Osteoblast (primary cell): Measurements from ENCODE around the gene SOBP. TPM values are rescaled to one million over a fixed set of nuclear protein-coding genes. Genes with fewer than 3 reads are reported as not detected.

ENCODE experiments used
- DNase-seq: peaks from one replicate; pipeline ENCODE4 v3.0.0; 2011; ENCODE audit warnings: low spot score, mixed read lengths; ENCODE audit not compliant: insufficient read length; ENCODE audit errors: missing footprints
- H2AFZ ChIP-seq: 2 replicates; pipeline ENCODE4 v1.6.0; 2011; ENCODE audit warnings: mild to moderate bottlenecking, low read length
- H3K27ac ChIP-seq: 2 replicates; pipeline ENCODE4 v1.5.1; 2011; ENCODE audit warnings: mild to moderate bottlenecking, low read depth, low read length, moderate library complexity
- H3K27me3 ChIP-seq: 2 replicates; pipeline ENCODE4 v1.6.0; 2012; ENCODE audit warnings: mild to moderate bottlenecking, control low read depth, inconsistent platforms, low read length, moderate library complexity; ENCODE audit not compliant: insufficient read depth
- H3K36me3 ChIP-seq: 2 replicates; pipeline ENCODE4 v1.5.1; 2011; ENCODE audit warnings: mild to moderate bottlenecking, low read length, control low read depth, moderate library complexity; ENCODE audit not compliant: insufficient read depth
- H3K4me1 ChIP-seq: 2 replicates; pipeline ENCODE4 v1.5.1; 2011; ENCODE audit warnings: mild to moderate bottlenecking, low read length, control low read depth, moderate library complexity; ENCODE audit not compliant: insufficient read depth
- H3K4me2 ChIP-seq: 2 replicates; pipeline ENCODE4 v1.6.0; 2011; ENCODE audit warnings: mild to moderate bottlenecking, low read length; ENCODE audit not compliant: insufficient read depth
- H3K4me3 ChIP-seq: fragments of 200-600 bp; sonication (generic); 3 replicates; pipeline ENCODE4 v1.5.1; 2012; ENCODE audit warnings: mild to moderate bottlenecking, low read length, inconsistent platforms; ENCODE audit not compliant: insufficient read depth
- H3K79me2 ChIP-seq: 2 replicates; pipeline ENCODE4 v1.6.0; 2012; ENCODE audit warnings: mild to moderate bottlenecking, low read length, control low read depth, inconsistent platforms; ENCODE audit not compliant: insufficient read depth
- H3K9me3 ChIP-seq: 2 replicates; pipeline ENCODE4 v1.5.1; 2011; ENCODE audit warnings: low read depth, low read length, control low read depth
- H4K20me1 ChIP-seq: 2 replicates; pipeline ENCODE4 v1.6.0; 2012; ENCODE audit warnings: mild to moderate bottlenecking, low read length, control low read depth; ENCODE audit not compliant: insufficient read depth
- CTCF ChIP-seq: IDR thresholded peaks from 2 replicates; pipeline ENCODE4 v1.5.1; 2011; ENCODE audit warnings: mild to moderate bottlenecking, low read depth, low read length, moderate library complexity; ENCODE audit errors: extremely low read depth
- total RNA-seq: library from RNA; depleted of rRNA; stranded (reverse); fragments of >200 nt; gene quantifications from 2 replicates; pipeline ENCODE4 v1.2.3, GENCODE V29; 2012

SOBP gene
- total RNA-seq, 1 donor, result 3.6 TPM

GRCh38 chr6:107602321-107603005, 112.5 kb downstream of the SOBP start:
- H3K79me2 ChIP-seq, result no peaks in the 10 kb centered on the region

GRCh38 chr6:107603006-107603370, 113.1 kb downstream of the SOBP start:
- no peaks in the 10 kb centered on the region for H4K20me1 ChIP-seq
- H3K4me2 ChIP-seq, result no peak overlapping the region
- H3K27me3 ChIP-seq, result no peaks in the 10 kb centered on the region

More at GRCh38 chr6:107602321-107603005, 112.5 kb downstream of the SOBP start:
- H3K4me2 ChIP-seq, result no peak overlapping the region
- no peak for DNase-seq
- no peak overlapping the region for H2AFZ ChIP-seq
- H3K36me3 ChIP-seq, result no peaks in the 10 kb centered on the region
- H3K27me3 ChIP-seq, result no peaks in the 10 kb centered on the region
- TF ChIP-seq CTCF, result no peak
- no peak overlapping the region for H3K4me3 ChIP-seq
- H3K4me1 ChIP-seq, result no peaks in the 10 kb centered on the region
- no peak overlapping the region for H3K27ac ChIP-seq
- no peaks in the 10 kb centered on the region for H4K20me1 ChIP-seq
- no peaks in the 10 kb centered on the region for H3K9me3 ChIP-seq

GRCh38 chr6:107604549-107604948, 114.6 kb downstream of the SOBP start:
- Histone ChIP-seq H3K4me3 (no peak overlapping the region), H3K4me2 (no peak overlapping the region), H3K79me2 (no peaks in the 10 kb centered on the region), H2AFZ (no peak overlapping the region), H3K4me1 (no peaks in the 10 kb centered on the region), H3K27me3 (no peaks in the 10 kb centered on the region), H4K20me1 (no peaks in the 10 kb centered on the region), H3K36me3 (no peaks in the 10 kb centered on the region), H3K27ac (no peak overlapping the region), H3K9me3 (no peaks in the 10 kb centered on the region)
- DNase-seq, result no peak
- no peak for TF ChIP-seq CTCF

More at GRCh38 chr6:107603006-107603370, 113.1 kb downstream of the SOBP start:
- Histone ChIP-seq H3K36me3 (no peaks in the 10 kb centered on the region), H3K79me2 (no peaks in the 10 kb centered on the region), H3K9me3 (no peaks in the 10 kb centered on the region), H3K27ac (no peak overlapping the region), H3K4me1 (no peaks in the 10 kb centered on the region), H3K4me3 (no peak overlapping the region), H2AFZ (no peak overlapping the region)
- TF ChIP-seq CTCF, result peak; percentile 9
- no peak for DNase-seq

- Histone ChIP-seq H3K27me3 (no peaks in the 10 kb centered on the region), H3K79me2 (no peaks in the 10 kb centered on the region), H3K9me3 (no peaks in the 10 kb centered on the region), H3K4me3 (no peak overlapping the region), H3K4me2 (no peak overlapping the region), H4K20me1 (no peaks in the 10 kb centered on the region), H2AFZ (no peak overlapping the region), H3K36me3 (no peaks in the 10 kb centered on the region), H3K27ac (no peak overlapping the region), H3K4me1 (no peaks in the 10 kb centered on the region)
- no peak for TF ChIP-seq CTCF
- no peak for DNase-seq
Observed at GRCh38 chr6:107606407-107606806, 116.5 kb downstream of the SOBP start.
